Liver (tissue), 9 donors: ENCODE data around the gene TPRN. TPM values are rescaled to one million over a fixed set of nuclear protein-coding genes. Genes with fewer than 3 reads are reported as not detected.

Experiments used
- DNase-seq: peaks from one replicate; pipeline ENCODE4 v3.0.0-alpha.2; 2017; ENCODE audit warnings: low spot score
- H3K27ac ChIP-seq, 2 donors: one replicate each; pipeline ENCODE4 v1.7.0; 2013; ENCODE audit warnings: inconsistent platforms in 2 of 2, low read length in 2 of 2, control low read depth in 1 of 2, low read depth in 1 of 2, mild to moderate bottlenecking in 1 of 2
- H3K27me3 ChIP-seq, 4 donors: one replicate each; pipeline versions ENCODE4 v1.6.1 to v1.7.0; 2013; ENCODE audit warnings: low read length in 3 of 4, inconsistent platforms in 1 of 4, mild to moderate bottlenecking in 1 of 4, moderate library complexity in 1 of 4; ENCODE audit not compliant: control insufficient read depth in 4 of 4, insufficient read depth in 4 of 4
- H3K36me3 ChIP-seq, 4 donors: one replicate each; pipeline versions ENCODE4 v1.6.1 to v1.7.0; 2013; ENCODE audit warnings: low read length in 3 of 4, mild to moderate bottlenecking in 3 of 4, low read depth in 1 of 4, moderate library complexity in 1 of 4; ENCODE audit not compliant: control insufficient read depth in 4 of 4, insufficient read depth in 3 of 4
- H3K4me1 ChIP-seq, 4 donors: one replicate each; pipeline versions ENCODE4 v1.6.1 to v1.7.0; 2013; ENCODE audit warnings: low read length in 3 of 4, mild to moderate bottlenecking in 3 of 4, moderate library complexity in 1 of 4; ENCODE audit not compliant: control insufficient read depth in 4 of 4, insufficient read depth in 4 of 4
- H3K4me3 ChIP-seq, 3 donors: one replicate each; pipeline versions ENCODE4 v1.6.1 to v1.7.0; 2013; ENCODE audit warnings: low read length in 3 of 3, control low read depth in 1 of 3, low read depth in 1 of 3, mild to moderate bottlenecking in 1 of 3
- H3K9ac ChIP-seq, 2 donors: one replicate each; pipeline ENCODE4 v1.7.0; 2013; ENCODE audit warnings: low read length in 2 of 2, mild to moderate bottlenecking in 2 of 2, moderate library complexity in 2 of 2, control low read depth in 1 of 2, low read depth in 1 of 2
- H3K9me3 ChIP-seq, 4 donors: one replicate each; pipeline versions ENCODE4 v1.6.1 to v1.7.0; 2013; ENCODE audit warnings: low read length in 3 of 4; ENCODE audit not compliant: control insufficient read depth in 4 of 4
- CTCF ChIP-seq: fragments of 150-350 bp; IDR thresholded peaks from 2 replicates; pipeline ENCODE4 v1.5.1; 2017; ENCODE audit warnings: improper control_type of control experiment, low read depth, low read length; ENCODE audit not compliant: missing input control
- EGR1 ChIP-seq, 2 donors: IDR thresholded peaks; 2 replicates each; pipeline ENCODE4 v1.6.1; 2016 to 2018; ENCODE audit warnings: antibody characterized with exemption in 2 of 2, low read depth in 2 of 2
- FOXA1 ChIP-seq: IDR thresholded peaks from 2 replicates; pipeline ENCODE4 v1.6.1; 2016; ENCODE audit warnings: antibody characterized with exemption
- HNF4A ChIP-seq, 2 donors: conservative IDR thresholded peaks; 2 replicates each; pipeline ENCODE4 v1.6.1; 2016; ENCODE audit warnings: antibody characterized with exemption in 2 of 2, mild to moderate bottlenecking in 2 of 2
- MAX ChIP-seq: IDR thresholded peaks from 2 replicates; pipeline ENCODE4 v1.6.1; 2016; ENCODE audit warnings: antibody characterized with exemption
- REST ChIP-seq: IDR thresholded peaks from 2 replicates; pipeline ENCODE4 v1.6.1; 2016; ENCODE audit warnings: antibody characterized with exemption, mild to moderate bottlenecking
- RXRA ChIP-seq, 2 donors: IDR thresholded peaks; 2 replicates each; pipeline ENCODE4 v1.6.1; 2017 to 2018; ENCODE audit warnings: antibody characterized with exemption in 2 of 2, mild to moderate bottlenecking in 1 of 2
- TAF1 ChIP-seq: conservative IDR thresholded peaks from 2 replicates; pipeline ENCODE4 v1.6.1; 2016; ENCODE audit warnings: antibody characterized with exemption, mild to moderate bottlenecking
- WGBS: extraction: QIAGEN DNeasy Blood & Tissue Kit; methylation state at CpG from one replicate; pipeline ENCODE4 v1.1.7; 2013; 5-methylcytosine and 5-hydroxymethylcytosine counted together
- polyA plus RNA-seq, 2 donors: library from polyadenylated mRNA; stranded (reverse) in 1 of 2; unstranded in 1 of 2; fragments of 200-250 nt in 1 of 2; fragments of >200 nt in 1 of 2; fragmentation: Nextera tagmentation in 1 of 2; extraction: Ambion mirVana in 1 of 2; gene quantifications; one replicate each; pipeline versions ENCODE4 v1.2.1 to v1.2.3, GENCODE V29; 2013 to 2015
- total RNA-seq, 2 donors: library from RNA; depleted of rRNA; stranded (reverse); fragments of >200 nt; gene quantifications; one replicate each; pipeline ENCODE4 v1.2.3, GENCODE V29; 2014
- TF ChIP-seq, protein P1 (sequence below): IDR thresholded peaks from 2 replicates; pipeline ENCODE4 v1.6.1; 2016; ENCODE audit warnings: antibody characterized with exemption
- donor health status: healthy.
- donor health status: healthy.
- donor health status: healthy.
- donor health status: healthy.
- donor health status: healthy.

The TPRN gene
- total and polyA plus RNA-seq, 4 donors = 5.4 to 20.1 (median 11.1) TPM

- Histone ChIP-seq H3K36me3 (peaks cover 2 to 15% (median 6%) of the 10 kb centered on the region in 4 donors), H3K9ac (no peak overlapping the region), H3K27ac (no peak overlapping the region), H3K4me3 (no peak overlapping the region), H3K9me3 (no peaks in the 10 kb centered on the region), H3K4me1 (peaks cover under 1 to 4% (median 3%) of the 10 kb centered on the region in 4 donors), H3K27me3 (peaks cover 3 to 5% (median 4%) of the 10 kb centered on the region in 4 donors)
- WGBS = 53% methylated on average over 34 of the region's 34 CpGs
- DNase-seq = no peak
- TF ChIP-seq TAF1 (no peak), CTCF (no peak), EGR1 (IDR thresholded peaks at IDR 0.05; ENCODE audit: low read depth in 2 of 2) (no peak), RXRA (IDR thresholded peaks at IDR 0.05) (no peak)
- TF ChIP-seq, protein P1, sequence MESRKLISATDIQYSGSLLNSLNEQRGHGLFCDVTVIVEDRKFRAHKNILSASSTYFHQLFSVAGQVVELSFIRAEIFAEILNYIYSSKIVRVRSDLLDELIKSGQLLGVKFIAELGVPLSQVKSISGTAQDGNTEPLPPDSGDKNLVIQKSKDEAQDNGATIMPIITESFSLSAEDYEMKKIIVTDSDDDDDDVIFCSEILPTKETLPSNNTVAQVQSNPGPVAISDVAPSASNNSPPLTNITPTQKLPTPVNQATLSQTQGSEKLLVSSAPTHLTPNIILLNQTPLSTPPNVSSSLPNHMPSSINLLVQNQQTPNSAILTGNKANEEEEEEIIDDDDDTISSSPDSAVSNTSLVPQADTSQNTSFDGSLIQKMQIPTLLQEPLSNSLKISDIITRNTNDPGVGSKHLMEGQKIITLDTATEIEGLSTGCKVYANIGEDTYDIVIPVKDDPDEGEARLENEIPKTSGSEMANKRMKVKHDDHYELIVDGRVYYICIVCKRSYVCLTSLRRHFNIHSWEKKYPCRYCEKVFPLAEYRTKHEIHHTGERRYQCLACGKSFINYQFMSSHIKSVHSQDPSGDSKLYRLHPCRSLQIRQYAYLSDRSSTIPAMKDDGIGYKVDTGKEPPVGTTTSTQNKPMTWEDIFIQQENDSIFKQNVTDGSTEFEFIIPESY = no peak
These were observed 25.7 kb downstream of the TPRN start for GRCh38 chr9:137174722-137175293.

DNA sequence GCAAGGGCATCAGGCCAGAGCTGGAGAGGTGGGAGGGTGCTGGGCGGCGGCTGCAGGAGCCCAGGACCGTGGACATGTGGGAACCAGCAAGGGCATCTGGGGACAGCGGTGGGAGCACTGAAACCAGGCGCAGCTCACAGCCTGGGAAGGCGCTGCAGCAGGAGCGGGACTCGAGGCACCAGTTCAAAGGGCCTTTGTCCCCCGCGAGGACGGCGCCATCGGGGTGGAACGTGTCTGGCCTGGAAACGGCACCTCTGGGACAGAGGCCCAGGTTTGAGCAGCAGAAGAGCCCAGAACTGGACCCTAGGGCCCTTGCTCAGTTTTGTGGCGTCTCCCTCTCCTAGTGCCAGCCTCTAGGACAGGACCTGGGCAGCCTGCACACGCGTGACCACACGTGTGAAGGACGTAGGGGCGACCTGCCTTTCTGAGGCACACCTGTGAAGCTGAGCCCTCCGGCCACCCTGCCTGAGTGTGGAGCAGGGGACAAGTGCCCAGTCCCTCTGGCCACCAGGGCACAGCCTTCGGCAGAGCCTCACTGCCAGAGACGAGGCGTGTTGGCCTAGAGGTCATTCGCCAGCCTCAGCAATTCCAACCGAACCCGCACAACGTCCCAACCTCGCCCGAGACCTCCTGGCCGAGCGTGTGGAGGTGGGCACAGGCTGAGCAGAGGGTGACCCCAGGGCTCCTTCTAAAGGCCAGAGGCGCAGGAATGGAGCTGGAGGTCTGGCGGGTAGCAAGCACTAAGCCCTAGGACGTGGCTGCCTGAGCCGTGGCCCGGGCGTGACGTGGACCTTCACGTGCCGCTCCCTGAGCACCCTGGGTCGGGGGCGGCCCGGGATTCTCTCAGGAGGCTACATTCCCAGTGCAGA lies 26.5 kb downstream of the TPRN start:
- 73% methylated on average over 45 of the region's 45 CpGs for WGBS
- Histone ChIP-seq H3K9me3 (no peaks in the 10 kb centered on the region), H3K4me3 (no peak overlapping the region), H3K27me3 (peaks cover 3 to 10% (median 4%) of the 10 kb centered on the region in 4 donors), H3K9ac (no peak overlapping the region), H3K27ac (no peak overlapping the region), H3K36me3 (peaks cover 0 to 7% (median 4%) of the 10 kb centered on the region in 4 donors), H3K4me1 (peaks cover 8 to 12% (median 10%) of the 10 kb centered on the region in 4 donors)
- TF ChIP-seq HNF4A (conservative IDR thresholded peaks at IDR 0.05) (no peak), FOXA1 (no peak), TAF1 (no peak), RXRA (IDR thresholded peaks at IDR 0.05) (no peak), REST (no peak), MAX (no peak)
- DNase-seq = no peak
